Measurements from ENCODE around the gene IL37.
A peak's percentile ranks its signal among the peaks of the same experiment; 100 is the strongest.

Gene IL37

GRCh38 chr2:112960230-112960825, 49.4 kb downstream of the IL37 start:
- no peak for DNase-seq (ENCODE audit: low read depth)
- no peak overlapping the region for H3K4me3 ChIP-seq (ENCODE audit: low read length)
- TF ChIP-seq CTCF (conservative IDR thresholded peaks at IDR 0.05; ENCODE audit: low read depth, low read length): peak; percentile 33

GRCh38 chr2:112962308-112963175, 51.6 kb downstream of the IL37 start:
- H3K4me3 ChIP-seq (ENCODE audit: low read length): no peak overlapping the region
- DNase-seq (ENCODE audit: low read depth): no peak

GRCh38 chr2:112967023-112967422, 56.1 kb downstream of the IL37 start:
- H3K4me3 ChIP-seq (ENCODE audit: low read length): no peak overlapping the region
- no peak for DNase-seq (ENCODE audit: low read depth)
- TF ChIP-seq CTCF (conservative IDR thresholded peaks at IDR 0.05; ENCODE audit: low read depth, low read length): no peak

More at GRCh38 chr2:112962308-112963175, 51.6 kb downstream of the IL37 start:
- no peak for TF ChIP-seq CTCF (conservative IDR thresholded peaks at IDR 0.05; ENCODE audit: low read depth, low read length)

Measured in retinal pigment epithelial cell (primary cell).